NCI-H524 (cell line): ENCODE measurements around the gene SMIM44.
A peak's percentile ranks its signal among the peaks of the same experiment; 100 is the strongest.

Experiments used
- DNase-seq, 2 experiments: peaks; one replicate each; lab custom pipeline; 2025; lab: John Stamatoyannopoulos, UW

Gene SMIM44

GRCh38 chr19:3483226-3483628 lies at the start of gene SMIM44:
Gene SMIM44, minus strand, starts transcription at chr19:3483441. Its CDS starts 38 bp downstream, at chr19:3483403.
- peak in 1 of 2 experiments; percentile 54 for DNase-seq

DNA sequence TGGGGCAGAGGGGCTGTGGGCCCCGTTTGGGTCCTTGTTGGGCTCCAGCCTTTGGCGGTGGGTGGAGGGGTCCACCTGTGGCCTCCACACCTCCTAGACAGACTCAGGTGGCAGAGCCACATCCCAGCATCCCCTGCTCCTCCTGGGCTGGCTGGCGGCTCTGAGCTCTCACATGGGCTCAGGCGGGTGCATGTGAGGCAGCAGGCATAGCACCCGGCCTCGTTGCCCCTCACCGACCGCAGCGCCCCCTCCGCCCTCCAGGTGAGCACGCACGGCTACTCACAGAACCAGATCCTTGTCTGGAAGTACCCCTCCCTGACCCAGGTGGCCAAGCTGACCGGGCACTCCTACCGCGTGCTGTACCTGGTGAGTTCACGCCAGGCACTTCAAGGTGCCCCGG lies 49.8 kb upstream of the SMIM44 start:
- DNase-seq, result no peak

DNA sequence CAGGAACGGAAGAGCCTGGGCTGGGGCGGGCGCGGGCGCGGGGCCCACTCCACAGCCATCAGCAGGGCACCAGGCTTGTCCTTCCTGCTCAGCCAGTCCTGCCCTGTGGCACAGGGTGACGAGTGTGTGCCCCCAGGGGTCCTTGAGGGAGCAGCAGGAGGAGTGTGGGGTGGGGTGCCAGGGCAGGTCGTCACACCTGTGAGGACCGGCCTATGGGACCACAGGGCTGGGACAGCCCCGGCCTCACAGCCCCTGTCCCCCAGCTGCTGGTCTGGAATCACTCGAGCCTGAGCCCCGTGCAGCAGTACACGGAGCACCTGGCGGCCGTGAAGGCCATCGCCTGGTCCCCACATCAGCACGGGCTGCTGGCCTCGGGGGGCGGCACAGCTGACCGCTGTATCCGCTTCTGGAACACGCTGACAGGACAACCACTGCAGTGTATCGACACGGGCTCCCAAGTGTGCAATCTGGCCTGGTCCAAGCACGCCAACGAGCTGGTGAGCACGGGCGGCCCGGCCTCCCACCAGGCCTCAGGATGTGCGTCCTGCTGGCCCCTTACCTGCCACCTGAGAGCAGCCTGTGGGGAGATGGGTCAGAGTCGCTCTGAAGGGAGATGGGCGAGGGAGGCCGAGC lies 49.0 kb upstream of the SMIM44 start:
- no peak for DNase-seq

GRCh38 chr19:3531716-3532115 lies 48.5 kb upstream of the SMIM44 start:
- no peak for DNase-seq

DNA sequence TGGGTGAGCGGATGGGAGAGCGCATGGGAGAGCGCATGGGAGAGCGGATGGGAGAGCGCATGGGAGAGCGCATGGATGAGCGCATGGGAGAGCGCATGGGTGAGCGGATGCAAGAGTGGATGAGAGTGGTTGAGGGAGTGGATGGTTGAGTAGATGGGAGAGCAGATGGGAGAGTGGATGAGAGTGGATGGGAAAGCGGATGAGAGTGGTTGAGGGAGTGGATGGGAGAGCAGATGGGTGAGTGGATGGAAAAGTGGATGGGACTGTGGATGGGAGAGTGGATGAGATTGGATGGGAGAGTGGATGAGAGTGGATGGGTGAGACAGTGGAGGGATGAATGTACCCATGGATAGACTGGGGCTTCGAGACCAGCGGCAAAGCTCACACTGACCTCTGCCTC lies 47.1 kb upstream of the SMIM44 start:
- DNase-seq, result no peak

- DNase-seq, result peak in 1 of 2 experiments; percentile 52
These were observed 46.1 kb upstream of the SMIM44 start for GRCh38 chr19:3529299-3529698.

DNA sequence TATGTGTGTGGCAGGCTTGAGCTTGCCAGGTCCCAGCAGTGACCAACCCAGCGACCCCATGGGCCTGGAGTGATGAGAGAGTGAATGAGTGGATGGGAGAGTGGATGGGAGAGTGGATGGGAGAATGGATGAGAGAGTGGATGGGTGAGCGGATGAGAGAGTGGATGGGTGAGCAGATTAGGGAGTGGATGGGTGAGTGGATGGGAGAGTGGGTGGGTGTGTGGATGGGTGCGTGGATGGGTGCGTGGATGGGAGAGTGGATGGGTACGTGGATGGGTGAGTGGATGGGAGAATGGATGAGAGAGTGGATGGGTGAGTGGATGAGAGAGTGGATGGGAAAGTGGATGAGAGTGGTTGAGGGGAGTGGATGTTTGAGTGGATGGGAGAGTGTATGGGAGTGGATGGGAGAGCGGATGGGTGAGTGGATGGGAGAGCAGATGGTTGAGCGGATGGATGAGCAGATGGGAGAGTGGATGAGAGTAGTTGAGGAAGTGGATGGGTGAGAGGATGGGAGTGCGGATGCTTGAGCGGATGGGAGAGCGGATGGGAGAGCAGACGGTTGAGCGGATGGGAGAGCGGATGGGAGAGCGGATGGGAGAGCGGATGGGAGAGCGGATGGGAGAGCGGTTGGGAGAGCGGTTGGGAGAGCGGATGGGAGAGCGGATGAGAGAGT lies 45.4 kb upstream of the SMIM44 start:
- no peak for DNase-seq

- no peak for DNase-seq
These were observed 44.8 kb upstream of the SMIM44 start for GRCh38 chr19:3528080-3528479.

DNA sequence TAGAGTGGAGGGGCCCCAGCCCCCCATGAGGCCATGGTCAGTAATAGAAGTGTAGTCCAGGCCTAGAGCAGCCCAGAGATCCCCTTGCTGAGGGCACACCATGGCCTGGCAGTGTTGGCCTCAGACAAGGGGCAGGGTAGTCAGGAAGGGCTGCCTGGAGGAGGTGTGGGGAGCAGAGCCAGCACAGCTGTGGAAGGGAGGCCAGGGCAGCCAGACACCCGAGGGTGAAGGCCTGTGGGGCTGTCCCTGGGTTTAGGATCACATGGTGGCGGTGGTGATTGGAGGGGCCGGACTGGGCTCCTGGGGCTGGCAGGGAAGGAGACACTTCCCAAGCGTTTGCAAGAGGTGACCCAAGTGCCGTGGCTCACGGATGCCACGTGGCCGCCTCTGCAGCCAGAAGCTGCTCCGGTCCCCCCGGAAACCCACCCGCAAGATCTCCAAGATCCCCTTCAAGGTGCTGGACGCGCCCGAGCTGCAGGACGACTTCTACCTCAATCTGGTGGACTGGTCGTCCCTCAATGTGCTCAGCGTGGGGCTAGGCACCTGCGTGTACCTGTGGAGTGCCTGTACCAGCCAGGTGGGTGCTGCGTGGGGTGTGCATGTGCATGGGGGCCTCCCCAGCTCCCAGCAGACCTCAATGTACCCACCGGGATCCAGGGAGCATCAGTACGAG lies 44.1 kb upstream of the SMIM44 start:
- DNase-seq, result no peak

DNA sequence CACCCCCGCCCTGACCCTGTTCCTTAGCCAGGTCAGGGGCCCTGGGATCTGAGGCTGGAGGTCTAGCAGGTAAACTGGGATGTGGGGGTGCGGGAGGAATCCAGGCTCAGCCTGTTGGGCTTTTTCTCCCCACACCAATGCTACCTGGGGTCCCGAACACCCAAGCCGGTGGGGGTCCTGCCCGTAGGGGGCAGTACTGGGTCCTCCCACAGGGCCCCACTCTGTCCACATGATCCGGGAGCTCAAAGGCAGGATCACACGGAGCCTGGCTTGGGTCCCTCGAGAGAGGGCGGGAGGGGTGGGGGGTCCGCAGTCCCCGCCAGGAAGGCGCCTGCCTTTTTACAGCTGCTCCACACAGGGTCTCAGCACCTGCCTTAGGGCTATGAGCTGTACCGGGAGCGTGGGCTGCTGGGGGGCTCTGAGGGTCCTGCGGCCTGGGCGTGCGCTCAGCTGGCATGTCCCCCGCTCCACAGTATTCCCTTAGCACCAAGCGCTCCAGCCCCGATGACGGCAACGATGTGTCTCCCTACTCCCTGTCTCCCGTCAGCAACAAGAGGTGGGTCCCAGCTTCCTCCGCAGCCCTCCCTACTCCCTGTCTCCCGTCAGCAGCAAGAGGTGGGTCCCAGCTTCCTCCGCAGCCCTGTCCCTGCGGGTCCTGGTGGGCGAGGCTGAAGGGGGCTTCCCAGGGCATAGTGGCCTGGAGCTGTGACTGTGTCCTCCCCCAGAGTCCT lies 43.4 kb upstream of the SMIM44 start:
- no peak for DNase-seq

GRCh38 chr19:3524904-3525451 lies 41.7 kb upstream of the SMIM44 start:
- DNase-seq, result no peak

DNA sequence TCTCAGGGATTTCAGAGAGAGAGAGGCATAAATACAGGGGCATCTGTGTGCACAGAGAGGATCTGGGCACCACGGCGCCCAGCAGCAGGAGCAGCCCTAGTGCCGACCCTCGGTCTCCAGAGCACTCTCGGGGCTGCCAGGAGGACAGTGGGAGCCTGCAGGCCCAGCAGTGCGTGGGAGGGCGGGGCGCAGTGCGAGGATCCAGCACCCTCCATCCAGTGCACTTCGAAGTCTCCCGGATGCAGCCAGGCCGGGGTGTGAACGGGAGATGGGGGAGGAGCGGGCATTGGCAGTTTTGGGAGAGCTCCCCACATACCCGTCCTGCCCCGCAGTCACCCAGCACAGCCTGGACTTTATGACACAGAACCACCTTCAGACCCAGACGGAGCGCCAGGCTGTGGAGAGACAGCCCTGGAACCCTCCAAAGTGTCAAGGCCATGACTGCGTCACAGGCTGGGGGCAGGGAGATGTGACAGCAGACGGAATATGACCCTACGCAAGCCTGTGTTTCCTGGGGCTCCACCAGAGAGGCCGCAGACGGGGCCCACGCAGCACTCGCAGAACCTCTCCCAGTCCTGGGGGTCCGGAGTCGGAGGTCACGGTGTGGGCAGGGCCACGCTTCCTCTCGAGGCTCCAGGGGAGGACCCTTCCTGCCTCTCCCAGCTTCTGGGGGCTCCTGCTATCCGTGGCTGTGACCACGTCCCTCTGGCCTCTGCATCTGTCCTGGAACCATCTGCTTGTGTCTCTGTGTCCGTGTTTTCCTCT lies 41.0 kb upstream of the SMIM44 start:
- no peak for DNase-seq

DNA sequence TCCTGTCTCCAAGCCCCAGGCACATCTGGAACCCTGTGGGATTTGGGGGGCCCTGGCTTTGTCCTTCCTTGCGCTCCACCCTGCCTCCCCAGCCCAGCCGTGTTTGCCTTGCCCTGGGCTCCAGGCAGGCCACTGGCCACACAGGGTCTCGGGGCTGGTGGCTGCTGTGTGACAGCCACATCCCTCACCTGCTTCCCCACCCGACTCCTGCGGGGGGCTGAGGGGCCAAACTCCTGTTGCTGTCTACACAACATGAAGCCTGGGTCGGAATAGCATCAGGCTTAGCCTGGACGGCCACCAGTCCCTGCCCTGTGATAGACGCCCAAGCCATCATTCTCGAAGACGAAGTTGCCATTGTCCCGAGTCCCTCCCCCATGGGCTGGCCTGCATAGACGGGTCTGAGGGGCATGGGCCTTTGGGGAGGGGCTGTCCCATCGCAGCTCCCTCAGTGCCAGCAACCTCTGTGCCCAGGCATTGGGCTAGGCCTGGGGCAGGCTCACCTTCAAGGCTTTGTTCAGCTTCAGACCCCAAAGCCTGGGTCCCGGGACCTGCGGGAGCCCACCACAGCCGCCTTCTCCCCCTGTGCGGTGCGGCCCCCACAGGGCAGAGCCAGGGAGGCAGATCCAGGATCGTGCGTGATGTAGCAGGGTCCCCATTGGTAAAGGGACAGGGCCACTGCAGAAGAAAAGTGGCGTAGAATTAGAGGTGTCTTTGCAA lies 40.3 kb upstream of the SMIM44 start:
- DNase-seq, result no peak

DNA sequence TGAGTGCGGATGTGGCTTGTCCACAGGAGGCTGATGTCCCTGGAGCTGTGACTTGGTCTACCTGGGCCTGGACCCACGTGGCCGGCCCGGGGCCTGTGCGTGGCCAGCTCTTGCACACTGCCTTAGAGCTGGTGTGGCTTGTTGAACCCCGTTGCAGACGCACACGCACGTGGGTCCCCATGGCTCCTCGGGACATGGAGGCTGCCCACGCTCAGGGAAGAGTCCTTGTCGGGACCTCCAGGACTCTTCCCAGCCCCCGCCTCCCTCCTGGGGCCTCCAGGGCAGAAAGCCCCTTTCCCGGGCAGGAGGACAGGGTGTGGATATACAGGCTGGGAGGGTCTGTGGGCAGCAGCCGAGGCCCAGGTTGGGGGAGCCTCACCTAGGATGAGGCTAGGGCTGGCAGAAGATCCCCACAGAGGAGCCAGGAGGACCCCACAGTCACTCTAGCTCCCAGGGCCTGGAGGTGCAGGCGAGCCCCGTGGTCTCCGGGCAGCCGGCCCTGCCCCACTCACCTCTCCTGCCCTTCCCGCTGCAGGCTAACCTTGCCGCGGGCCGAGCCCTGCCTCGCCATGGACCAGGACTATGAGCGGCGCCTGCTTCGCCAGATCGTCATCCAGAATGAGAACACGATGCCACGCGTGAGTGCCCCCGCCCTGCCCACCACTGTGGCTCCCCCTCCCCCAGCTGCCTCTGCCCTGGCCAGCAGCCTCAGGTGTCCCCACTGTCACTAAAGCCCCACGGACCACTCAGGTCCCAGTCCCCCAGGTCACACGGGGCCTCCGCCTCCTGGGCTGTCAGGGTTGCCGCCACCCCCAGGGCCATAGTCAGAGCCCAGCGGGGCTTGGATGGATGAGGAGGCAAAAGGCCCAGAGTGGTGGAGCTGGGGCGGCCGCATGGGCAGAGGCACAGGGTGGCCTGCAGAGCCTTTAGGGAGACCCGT lies 39.5 kb upstream of the SMIM44 start:
- DNase-seq, result no peak

DNA sequence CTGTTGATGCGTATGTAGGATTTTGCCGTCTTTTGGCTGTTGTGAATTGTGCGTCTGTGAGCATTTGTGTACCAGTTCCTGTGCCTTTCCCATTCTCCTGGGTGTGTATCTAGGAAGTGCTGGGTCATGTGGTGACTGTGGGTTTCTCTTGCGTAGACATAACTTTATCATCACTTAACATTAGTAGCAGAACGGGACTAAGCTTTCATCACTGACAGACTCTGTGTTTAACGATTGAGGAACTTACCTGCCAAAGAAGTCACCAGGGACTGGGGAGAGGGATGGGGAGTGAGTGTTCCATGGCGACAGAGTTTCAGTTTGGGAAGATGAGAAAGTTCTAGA lies 37.8 kb upstream of the SMIM44 start:
- DNase-seq, result no peak

- no peak for DNase-seq
These were observed 37.2 kb upstream of the SMIM44 start for GRCh38 chr19:3520166-3521103.

GRCh38 chr19:3519126-3519525 lies 35.9 kb upstream of the SMIM44 start:
- DNase-seq, result no peak

DNA sequence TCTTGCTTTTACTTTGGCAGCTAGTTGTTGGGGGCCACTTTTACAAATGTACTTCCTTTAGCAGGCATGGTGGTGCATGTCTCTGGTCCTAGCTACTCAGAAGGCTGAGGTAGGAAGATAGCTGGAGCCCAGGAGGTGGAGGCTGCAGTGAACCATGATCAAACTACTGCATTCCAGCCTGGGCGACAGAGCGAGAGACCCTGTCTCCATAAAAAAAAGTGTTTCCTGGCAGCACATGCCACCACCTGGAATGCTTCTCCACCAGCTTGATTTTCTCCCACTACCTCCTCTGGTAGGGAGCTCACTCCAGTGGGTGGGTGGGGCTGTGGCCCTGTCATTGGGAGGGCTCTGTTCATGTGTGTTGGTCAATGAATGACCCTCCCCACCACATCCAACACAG lies 35.4 kb upstream of the SMIM44 start:
- no peak for DNase-seq

DNA sequence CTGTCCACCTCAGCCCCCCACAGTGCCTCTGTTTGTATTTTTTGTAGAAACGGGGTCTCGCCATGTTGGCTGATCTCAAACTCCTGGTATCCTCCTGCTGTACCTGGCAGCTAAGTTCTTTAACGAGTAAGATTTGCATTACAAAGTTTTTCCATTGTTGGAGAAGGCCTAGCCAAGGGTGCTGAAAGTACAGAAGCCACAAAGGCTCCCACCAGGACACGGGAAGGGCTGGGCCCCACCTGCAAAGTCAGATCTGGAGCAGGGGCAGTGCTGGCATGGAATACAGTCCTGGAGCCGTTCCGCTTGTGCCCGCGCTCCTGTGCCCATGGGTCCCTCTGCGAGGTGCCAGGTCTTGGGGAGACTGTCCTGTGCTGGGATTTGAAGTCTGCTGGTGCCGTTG lies 35.0 kb upstream of the SMIM44 start:
- DNase-seq, result no peak
